Pancreas (tissue), 10 donors: Measurements from ENCODE around the gene CRYGN. TPM values are rescaled to one million over a fixed set of nuclear protein-coding genes. Genes with fewer than 3 reads are reported as not detected.

Experiments used
- ATAC-seq, 4 donors: fragments of 200-7000 bp; cut with Tn5 transposase; one replicate each; pipeline versions ENCODE4 v1.8.0 to v1.9.1; 2020; ENCODE audit warnings: mild to moderate bottlenecking in 4 of 4, moderate library complexity in 4 of 4
- DNase-seq, 6 donors: peaks; one replicate each; pipeline ENCODE4 v3.0.0-alpha.2; 2020
- FAIRE-seq: peaks from 2 replicates; lab custom pipeline; 2012; peaks lifted over from hg19 to GRCh38; lab: Jason Lieb, UNC
- H3K27ac ChIP-seq, 4 donors: fragments of 200-600 bp; sonication (generic); 1 replicate in 3 of 4; 2 replicates in 1 of 4; pipeline versions ENCODE4 v1.5.0 to v1.8.0; 2020
- H3K27me3 ChIP-seq, 4 donors: fragments of 200-600 bp; one replicate each; pipeline ENCODE4 v1.8.0; 2021
- H3K36me3 ChIP-seq, 3 donors: fragments of 200-600 bp; sonication (generic) in 1 of 3; one replicate each; pipeline versions ENCODE4 v1.5.0 to v1.8.0; 2020 to 2021
- H3K4me1 ChIP-seq, 3 donors: fragments of 200-600 bp; one replicate each; pipeline ENCODE4 v1.8.0; 2021
- H3K4me3 ChIP-seq, 4 donors: fragments of 200-600 bp; sonication (generic) in 2 of 4; one replicate each; pipeline versions ENCODE4 v1.5.0 to v1.8.0; 2020 to 2021
- H3K9me3 ChIP-seq, 4 donors: fragments of 200-600 bp; one replicate each; pipeline ENCODE4 v1.8.0; 2021
- CTCF ChIP-seq, 4 donors: fragments of 200-600 bp; sonication (generic) in 3 of 4; IDR thresholded peaks; one replicate each; pipeline versions ENCODE4 v1.5.0 to v1.8.0; 2021; ENCODE audit warnings: antibody characterized with exemption in 4 of 4
- WGBS, 2 donors: extraction: QIAGEN DNeasy Blood & Tissue Kit; methylation state at CpG; one replicate each; pipeline ENCODE4 v1.1.7; 2013; 5-methylcytosine and 5-hydroxymethylcytosine counted together
- intact Hi-C, 3 donors: fragments of 100-400 bp; cut with DNase I; formaldehyde crosslinking; loops; one replicate each; pipeline versions ENCODE4 v1.11.1 to v1.14.2; 2022
- polyA plus RNA-seq, 2 donors: library from polyadenylated mRNA; stranded (reverse); fragments of 200-250 nt; gene quantifications; one replicate each; pipeline ENCODE4 v1.2.3, GENCODE V29; 2013
- total RNA-seq, 6 donors: library from RNA; stranded (reverse); fragmentation: NEBNext Ultra II Directional in 4 of 6; extraction: Animal tissue kit (Norgen Biotek cat#: 25700) in 4 of 6; gene quantifications; one replicate each; pipeline versions ENCODE4 v1.2.1 to v1.2.4, GENCODE V29; 2021 to 2023
- donor health status: healthy with polysubstance abuse.
- donor health status: DM: no; HTN: no; CAD: no; lungs with moderate emphysema.
- donor health status: DM: no; HTN: no; CAD: no.
- donor health status: control.
- donor health status: control.
- donor health status: Bipolar disorder and iron deficiency.
- donor health status: DM: yes; HTN: yes; CAD: no.
- donor health status: DM: no; HTN: no; CAD: no.
- donor health status: DM: no; HTN: no; CAD: no.
- donor health status: DM: yes; HTN: yes; CAD: no.

CRYGN gene
- total and polyA plus RNA-seq, 8 donors, result 0.07 to 0.18 (median 0.08) TPM; not detected in 4

- no peak overlapping the region for H3K27ac ChIP-seq
- DNase-seq (no peak), FAIRE-seq (no peak), ATAC-seq (no peak)
- no peaks in the 10 kb centered on the region for H3K4me1 ChIP-seq
- no peak overlapping the region for H3K4me3 ChIP-seq
- H3K9me3 ChIP-seq, result no peaks in the 10 kb centered on the region
- TF ChIP-seq CTCF (IDR thresholded peaks at IDR 0.05), result no peak
- H3K36me3 ChIP-seq, result peaks cover 0 to 26% (median 14%) of the 10 kb centered on the region in 3 donors
- intact Hi-C loops, result no loop called here
- H3K27me3 ChIP-seq, result no peaks in the 10 kb centered on the region
- WGBS, 2 donors, result 73 to 78% methylated on average over 5 of the region's 5 CpGs
Measured at GRCh38 chr7:151469281-151469680, 29.3 kb upstream of the CRYGN start.

GRCh38 chr7:151468217-151469018 lies 28.5 kb upstream of the CRYGN start:
- intact Hi-C loops, result no loop called here
- 87 to 92% methylated on average over 19 of the region's 19 CpGs for WGBS, 2 donors
- no peaks in the 10 kb centered on the region for H3K27me3 ChIP-seq
- no peak overlapping the region for H3K4me3 ChIP-seq
- no peak for FAIRE-seq
- ATAC-seq, result no peak
- peaks cover 0 to 26% (median 14%) of the 10 kb centered on the region in 3 donors for H3K36me3 ChIP-seq
- H3K9me3 ChIP-seq, result no peaks in the 10 kb centered on the region
- DNase-seq, result no peak
- no peak for TF ChIP-seq CTCF (IDR thresholded peaks at IDR 0.05)
- H3K4me1 ChIP-seq, result no peaks in the 10 kb centered on the region
- no peak overlapping the region for H3K27ac ChIP-seq

- WGBS, 2 donors, result 95 to 96% methylated on average over 8 of the region's 8 CpGs
- intact Hi-C loops, result no loop called here
- no peak overlapping the region for H3K27ac ChIP-seq
- H3K4me1 ChIP-seq, result peaks cover 0 to 7% (median 7%) of the 10 kb centered on the region in 3 donors
- H3K4me3 ChIP-seq, result no peak overlapping the region
- H3K9me3 ChIP-seq, result no peaks in the 10 kb centered on the region
- DNase-seq, result no peak
- H3K36me3 ChIP-seq, result peaks cover 0 to 22% (median 14%) of the 10 kb centered on the region in 3 donors
- H3K27me3 ChIP-seq, result no peaks in the 10 kb centered on the region
- no peak for TF ChIP-seq CTCF (IDR thresholded peaks at IDR 0.05)
- ATAC-seq, result no peak
- no peak for FAIRE-seq
Measured at GRCh38 chr7:151465169-151465568, 25.2 kb upstream of the CRYGN start.

- DNase-seq, result no peak
- no peak for ATAC-seq
- no peaks in the 10 kb centered on the region for H3K9me3 ChIP-seq
- peaks cover 6 to 18% (median 16%) of the 10 kb centered on the region in 3 donors for H3K4me1 ChIP-seq
- intact Hi-C loops, result no loop called here
- H3K36me3 ChIP-seq, result peaks cover 0 to 15% (median 3%) of the 10 kb centered on the region in 3 donors
- H3K4me3 ChIP-seq, result no peak overlapping the region
- TF ChIP-seq CTCF (IDR thresholded peaks at IDR 0.05), result no peak
- no peak overlapping the region for H3K27ac ChIP-seq
- no peaks in the 10 kb centered on the region for H3K27me3 ChIP-seq
- FAIRE-seq, result no peak
- 57 to 76% methylated on average over 1 of the region's 1 CpG for WGBS, 2 donors
Measured at GRCh38 chr7:151462306-151462779, 22.4 kb upstream of the CRYGN start.

- H3K27ac ChIP-seq, result no peak overlapping the region
- intact Hi-C loops, result no loop called here
- FAIRE-seq (no peak), DNase-seq (no peak), ATAC-seq (no peak)
- WGBS, 2 donors, result 60 to 65% methylated on average over 4 of the region's 4 CpGs
- no peaks in the 10 kb centered on the region for H3K9me3 ChIP-seq
- no peak for TF ChIP-seq CTCF (IDR thresholded peaks at IDR 0.05)
- peaks cover 6 to 18% (median 16%) of the 10 kb centered on the region in 3 donors for H3K4me1 ChIP-seq
- peaks cover 0 to 15% (median 3%) of the 10 kb centered on the region in 3 donors for H3K36me3 ChIP-seq
- no peaks in the 10 kb centered on the region for H3K27me3 ChIP-seq
- no peak overlapping the region for H3K4me3 ChIP-seq
Measured at GRCh38 chr7:151461942-151462230, 21.9 kb upstream of the CRYGN start.
